Liver (tissue), 9 donors: Measurements from ENCODE around the gene LY6G6C. TPM values are rescaled to one million over a fixed set of nuclear protein-coding genes. Genes with fewer than 3 reads are reported as not detected.
A peak's percentile ranks its signal among the peaks of the same experiment; 100 is the strongest.

Experiments used
- DNase-seq: peaks from one replicate; pipeline ENCODE4 v3.0.0-alpha.2; 2017; ENCODE audit warnings: low spot score
- H3K27ac ChIP-seq, 2 donors: one replicate each; pipeline ENCODE4 v1.7.0; 2013; ENCODE audit warnings: inconsistent platforms in 2 of 2, low read length in 2 of 2, control low read depth in 1 of 2, low read depth in 1 of 2, mild to moderate bottlenecking in 1 of 2
- H3K27me3 ChIP-seq, 4 donors: one replicate each; pipeline versions ENCODE4 v1.6.1 to v1.7.0; 2013; ENCODE audit warnings: low read length in 3 of 4, inconsistent platforms in 1 of 4, mild to moderate bottlenecking in 1 of 4, moderate library complexity in 1 of 4; ENCODE audit not compliant: control insufficient read depth in 4 of 4, insufficient read depth in 4 of 4
- H3K36me3 ChIP-seq, 4 donors: one replicate each; pipeline versions ENCODE4 v1.6.1 to v1.7.0; 2013; ENCODE audit warnings: low read length in 3 of 4, mild to moderate bottlenecking in 3 of 4, low read depth in 1 of 4, moderate library complexity in 1 of 4; ENCODE audit not compliant: control insufficient read depth in 4 of 4, insufficient read depth in 3 of 4
- H3K4me1 ChIP-seq, 4 donors: one replicate each; pipeline versions ENCODE4 v1.6.1 to v1.7.0; 2013; ENCODE audit warnings: low read length in 3 of 4, mild to moderate bottlenecking in 3 of 4, moderate library complexity in 1 of 4; ENCODE audit not compliant: control insufficient read depth in 4 of 4, insufficient read depth in 4 of 4
- H3K4me3 ChIP-seq, 3 donors: one replicate each; pipeline versions ENCODE4 v1.6.1 to v1.7.0; 2013; ENCODE audit warnings: low read length in 3 of 3, control low read depth in 1 of 3, low read depth in 1 of 3, mild to moderate bottlenecking in 1 of 3
- H3K9ac ChIP-seq, 2 donors: one replicate each; pipeline ENCODE4 v1.7.0; 2013; ENCODE audit warnings: low read length in 2 of 2, mild to moderate bottlenecking in 2 of 2, moderate library complexity in 2 of 2, control low read depth in 1 of 2, low read depth in 1 of 2
- H3K9me3 ChIP-seq, 4 donors: one replicate each; pipeline versions ENCODE4 v1.6.1 to v1.7.0; 2013; ENCODE audit warnings: low read length in 3 of 4; ENCODE audit not compliant: control insufficient read depth in 4 of 4
- ATF3 ChIP-seq: IDR thresholded peaks from 2 replicates; pipeline ENCODE4 v1.6.1; 2016; ENCODE audit warnings: antibody characterized with exemption
- CTCF ChIP-seq: fragments of 150-350 bp; IDR thresholded peaks from 2 replicates; pipeline ENCODE4 v1.5.1; 2017; ENCODE audit warnings: improper control_type of control experiment, low read depth, low read length; ENCODE audit not compliant: missing input control
- EGR1 ChIP-seq, 2 donors: IDR thresholded peaks; 2 replicates each; pipeline ENCODE4 v1.6.1; 2016 to 2018; ENCODE audit warnings: antibody characterized with exemption in 2 of 2, low read depth in 2 of 2
- FOXA2 ChIP-seq: IDR thresholded peaks from 2 replicates; pipeline ENCODE4 v1.6.1; 2016; ENCODE audit warnings: antibody characterized with exemption
- HNF4A ChIP-seq, 2 donors: conservative IDR thresholded peaks; 2 replicates each; pipeline ENCODE4 v1.6.1; 2016; ENCODE audit warnings: antibody characterized with exemption in 2 of 2, mild to moderate bottlenecking in 2 of 2
- HNF4G ChIP-seq: IDR thresholded peaks from 2 replicates; pipeline ENCODE4 v1.6.1; 2016; ENCODE audit warnings: antibody characterized with exemption
- JUND ChIP-seq, 2 donors: IDR thresholded peaks; 2 replicates each; pipeline ENCODE4 v1.6.1; 2016; ENCODE audit warnings: antibody characterized with exemption in 2 of 2
- MAX ChIP-seq: IDR thresholded peaks from 2 replicates; pipeline ENCODE4 v1.6.1; 2016; ENCODE audit warnings: antibody characterized with exemption
- NR2F2 ChIP-seq: IDR thresholded peaks from 2 replicates; pipeline ENCODE4 v1.6.1; 2016; ENCODE audit warnings: antibody characterized with exemption
- RAD21 ChIP-seq, 2 donors: IDR thresholded peaks; 2 replicates each; pipeline ENCODE4 v1.6.1; 2016; ENCODE audit warnings: antibody characterized with exemption in 2 of 2, mild to moderate bottlenecking in 2 of 2
- REST ChIP-seq: IDR thresholded peaks from 2 replicates; pipeline ENCODE4 v1.6.1; 2016; ENCODE audit warnings: antibody characterized with exemption, mild to moderate bottlenecking
- RXRA ChIP-seq, 2 donors: IDR thresholded peaks; 2 replicates each; pipeline ENCODE4 v1.6.1; 2017 to 2018; ENCODE audit warnings: antibody characterized with exemption in 2 of 2, mild to moderate bottlenecking in 1 of 2
- SP1 ChIP-seq: IDR thresholded peaks from 2 replicates; pipeline ENCODE4 v1.6.1; 2018; ENCODE audit warnings: antibody characterized with exemption, mild to moderate bottlenecking
- TAF1 ChIP-seq: conservative IDR thresholded peaks from 2 replicates; pipeline ENCODE4 v1.6.1; 2016; ENCODE audit warnings: antibody characterized with exemption, mild to moderate bottlenecking
- YY1 ChIP-seq: IDR thresholded peaks from 2 replicates; pipeline ENCODE4 v1.6.1; 2016; ENCODE audit warnings: antibody characterized with exemption, mild to moderate bottlenecking
- ZBTB33 ChIP-seq: IDR thresholded peaks from 2 replicates; pipeline ENCODE4 v1.6.1; 2016; ENCODE audit warnings: antibody characterized with exemption
- WGBS: extraction: QIAGEN DNeasy Blood & Tissue Kit; methylation state at CpG from one replicate; pipeline ENCODE4 v1.1.7; 2013; 5-methylcytosine and 5-hydroxymethylcytosine counted together
- polyA plus RNA-seq, 2 donors: library from polyadenylated mRNA; stranded (reverse) in 1 of 2; unstranded in 1 of 2; fragments of 200-250 nt in 1 of 2; fragments of >200 nt in 1 of 2; fragmentation: Nextera tagmentation in 1 of 2; extraction: Ambion mirVana in 1 of 2; gene quantifications; one replicate each; pipeline versions ENCODE4 v1.2.1 to v1.2.3, GENCODE V29; 2013 to 2015
- total RNA-seq, 2 donors: library from RNA; depleted of rRNA; stranded (reverse); fragments of >200 nt; gene quantifications; one replicate each; pipeline ENCODE4 v1.2.3, GENCODE V29; 2014
- donor health status: healthy.
- donor health status: healthy.
- donor health status: healthy.
- donor health status: healthy.
- donor health status: healthy.

Gene LY6G6C
- total and polyA plus RNA-seq, 4 donors, result not detected

GRCh38 chr6:31729979-31730630 is 8.6 kb upstream of the LY6G6C start:
- H3K9me3 ChIP-seq, result no peaks in the 10 kb centered on the region

GRCh38 chr6:31729515-31729978 is 8.0 kb upstream of the LY6G6C start:
- no peaks in the 10 kb centered on the region for H3K9me3 ChIP-seq
- DNase-seq, result peak; percentile 88
- H3K9ac ChIP-seq, result peak overlapping the region; percentile 37 to 62
- no peaks in the 10 kb centered on the region for H3K27me3 ChIP-seq
- peaks cover 8 to 33% (median 20%) of the 10 kb centered on the region in 4 donors for H3K36me3 ChIP-seq
- H3K4me3 ChIP-seq, result peak overlapping the region; percentile 73 to 77 (median 73)
- TF ChIP-seq MAX (peak; percentile 84), RAD21 (IDR thresholded peaks at IDR 0.05) (peak; percentile 81 to 90), RXRA (IDR thresholded peaks at IDR 0.05) (peak; percentile 58 to 67), ZBTB33 (no peak), SP1 (peak; percentile 58), YY1 (peak; percentile 56), REST (peak; percentile 32), EGR1 (IDR thresholded peaks at IDR 0.05; ENCODE audit: low read depth in 2 of 2) (no peak), HNF4G (peak; percentile 59), JUND (IDR thresholded peaks at IDR 0.05) (peak; percentile 79 to 95), TAF1 (no peak), FOXA2 (no peak), CTCF (peak; percentile 56), NR2F2 (no peak), ATF3 (peak; percentile 19), HNF4A (conservative IDR thresholded peaks at IDR 0.05) (peak; percentile 78 to 81)
- WGBS, result under 1% methylated on average over 29 of the region's 29 CpGs
- peak overlapping the region; percentile 91 to 92 for H3K27ac ChIP-seq
- peaks cover 4 to 29% (median 15%) of the 10 kb centered on the region in 4 donors for H3K4me1 ChIP-seq

More at GRCh38 chr6:31729979-31730630, 8.6 kb upstream of the LY6G6C start:
- Histone ChIP-seq H3K9ac (peak overlapping the region; percentile 37 to 62), H3K4me3 (peak overlapping the region; percentile 73 to 77 (median 73)), H3K27me3 (no peaks in the 10 kb centered on the region), H3K27ac (peak overlapping the region; percentile 91 to 92), H3K4me1 (peaks cover 4 to 34% (median 16%) of the 10 kb centered on the region in 4 donors), H3K36me3 (peaks cover 8 to 33% (median 20%) of the 10 kb centered on the region in 4 donors)
- peak; percentile 48 for TF ChIP-seq YY1
- no peak for TF ChIP-seq SP1
- peak in 1 of 2 donors; percentile 16 for TF ChIP-seq HNF4A (conservative IDR thresholded peaks at IDR 0.05)
- WGBS, result 17% methylated on average over 46 of the region's 46 CpGs
- peak; percentile 87 for DNase-seq
